Lower leg skin (tissue), 3 donors: Measurements from ENCODE around the gene SHC1.

Experiments
- CTCF ChIP-seq, 3 donors: fragments of 450-650 bp; IDR thresholded peaks; one replicate each; pipeline ENCODE4 v1.5.1; 2016; ENCODE audit warnings: antibody characterized with exemption in 3 of 3, mild to moderate bottlenecking in 3 of 3, moderate library complexity in 2 of 3
- POLR2A ChIP-seq, 2 donors: fragments of 450-650 bp; IDR thresholded peaks; one replicate each; pipeline ENCODE4 v1.6.1; 2016 to 2017; ENCODE audit warnings: antibody characterized with exemption in 2 of 2, mild to moderate bottlenecking in 1 of 2, moderate library complexity in 1 of 2

GRCh38 chr1:155011004-155011416, 40.5 kb upstream of the SHC1 start:
- TF ChIP-seq POLR2A (IDR thresholded peaks at IDR 0.05): no peak
- TF ChIP-seq CTCF (IDR thresholded peaks at IDR 0.05): no peak
